OCI-LY7 (cell line): ENCODE data around the gene PASD1. TPM values are rescaled to one million over a fixed set of nuclear protein-coding genes. Genes with fewer than 3 reads are reported as not detected.

Experiments
- BruUV-seq: library from RNA; stranded (reverse); fragments of 400-500 nt; replicated peaks from 2 replicates; lab custom pipeline; 2021; lab: Mats Ljungman, UMichigan
- CTCF ChIA-PET: fragments of 300-600 bp; sonication (Branson Sonifier 250); formaldehyde crosslinking; loops from one replicate; lab custom pipeline; 2022; ENCODE audit warnings: antibody characterized with exemption; ENCODE audit not compliant: unreplicated experiment; lab: Charles Lee
- POLR2A ChIA-PET: fragments of 300-600 bp; sonication (Branson Sonifier 250); formaldehyde crosslinking; loops from one replicate; lab custom pipeline; 2022; ENCODE audit warnings: antibody characterized with exemption; lab: Charles Lee
- DNase-seq: peaks from one replicate; pipeline ENCODE4 v3.0.0-alpha.2; 2015; ENCODE audit warnings: low spot score
- H2AFZ ChIP-seq: fragments of 200-600 bp; sonication (generic), shearing (Covaris generic); 2 replicates; pipeline ENCODE4 v1.6.1; 2014; ENCODE audit warnings: mild to moderate bottlenecking, antibody characterized with exemption, low read length, moderate library complexity
- H3K27ac ChIP-seq: fragments of 200-600 bp; sonication (generic); 2 replicates; pipeline ENCODE4 v1.5.1; 2014; ENCODE audit warnings: mixed run types, low read depth, mild to moderate bottlenecking, moderate library complexity, low read length, inconsistent platforms; ENCODE audit not compliant: poor library complexity, severe bottlenecking
- H3K36me3 ChIP-seq: fragments of 200-600 bp; sonication (generic); 2 replicates; pipeline ENCODE4 v1.6.1; 2014; ENCODE audit warnings: mild to moderate bottlenecking, antibody characterized with exemption, low read length, moderate library complexity, mixed read lengths; ENCODE audit not compliant: insufficient read depth
- H3K4me1 ChIP-seq: fragments of 200-600 bp; sonication (generic); 2 replicates; pipeline ENCODE4 v1.5.1; 2014; ENCODE audit warnings: mild to moderate bottlenecking, low read length; ENCODE audit not compliant: insufficient read depth, poor library complexity, severe bottlenecking
- H3K4me2 ChIP-seq: fragments of 200-600 bp; sonication (generic); 2 replicates; pipeline ENCODE4 v1.6.1; 2014; ENCODE audit warnings: mild to moderate bottlenecking, low read length
- H3K4me3 ChIP-seq: fragments of 200-600 bp; sonication (generic); 2 replicates; pipeline ENCODE4 v1.5.1; 2014; ENCODE audit warnings: mild to moderate bottlenecking, low read depth, low read length; ENCODE audit not compliant: poor library complexity, severe bottlenecking
- H3K79me2 ChIP-seq: fragments of 200-600 bp; sonication (generic); 2 replicates; pipeline ENCODE4 v1.6.1; 2016; ENCODE audit warnings: low read depth, mild to moderate bottlenecking, low read length, moderate library complexity, mixed read lengths; ENCODE audit not compliant: insufficient read depth
- H3K9me2 ChIP-seq: fragments of 200-600 bp; sonication (generic); 2 replicates; pipeline ENCODE4 v1.6.1; 2016; ENCODE audit warnings: mild to moderate bottlenecking, low read length, mixed read lengths; ENCODE audit not compliant: insufficient read depth
- H3K9me3 ChIP-seq: fragments of 200-600 bp; sonication (generic); 2 replicates; pipeline ENCODE4 v1.6.1; 2014; ENCODE audit warnings: mild to moderate bottlenecking, mixed run types, low read length, mixed read lengths
- H4K20me1 ChIP-seq: fragments of 200-600 bp; sonication (generic); 2 replicates; pipeline ENCODE4 v1.6.1; 2014; ENCODE audit warnings: mild to moderate bottlenecking, antibody characterized with exemption, low read length, moderate library complexity, mixed read lengths; ENCODE audit not compliant: insufficient read depth
- EZH2phosphoT487 ChIP-seq: fragments of 200-600 bp; sonication (generic); IDR thresholded peaks from 2 replicates; pipeline ENCODE4 v1.6.1; 2018; ENCODE audit warnings: low read depth, borderline replicate concordance, mild to moderate bottlenecking, mixed run types, antibody characterized with exemption, low read length, moderate library complexity, mixed read lengths
- intact Hi-C: fragments of 100-400 bp; cut with micrococcal nuclease; formaldehyde crosslinking; loops from one replicate; pipeline ENCODE4 v1.10.0; 2022; ENCODE audit not compliant: unreplicated experiment
- total RNA-seq, 2 experiments: library from RNA; depleted of rRNA in 1 of 2; stranded (reverse); fragments of >200 nt in 1 of 2; shearing (Covaris generic) in 1 of 2; gene quantifications; 2 replicates each; pipeline ENCODE4 v1.2.3, GENCODE V29; 2014 to 2022
- TF ChIP-seq, protein P1 (sequence below): fragments of 200-600 bp; sonication (generic); conservative IDR thresholded peaks from 2 replicates; pipeline ENCODE4 v1.5.1; 2014; ENCODE audit warnings: mild to moderate bottlenecking, antibody characterized with exemption, low read length, moderate library complexity, mixed read lengths

Gene PASD1
- total RNA-seq, 2 experiments from 2014 or later: not detected

GRCh38 chrX:151688695-151689094 is 125.2 kb downstream of the PASD1 start:
- POLR2A ChIA-PET: no interaction called here
- intact Hi-C loops: no loop called here

GRCh38 chrX:151692825-151693224 is 129.3 kb downstream of the PASD1 start:
- POLR2A ChIA-PET: no interaction called here
- Histone ChIP-seq H3K9me2 (no peaks in the 10 kb centered on the region), H3K4me1 (no peaks in the 10 kb centered on the region), H3K79me2 (no peaks in the 10 kb centered on the region), H3K9me3 (no peaks in the 10 kb centered on the region), H3K36me3 (no peaks in the 10 kb centered on the region), H4K20me1 (no peaks in the 10 kb centered on the region), H3K4me2 (no peak overlapping the region), H3K27ac (no peak overlapping the region), H3K4me3 (no peak overlapping the region), H2AFZ (no peak overlapping the region)
- CTCF ChIA-PET: no interaction called here
- intact Hi-C loops: no loop called here
- no peak for DNase-seq
- BruUV-seq: no TSS peak
- TF ChIP-seq EZH2phosphoT487: no peak
- TF ChIP-seq, protein P1, sequence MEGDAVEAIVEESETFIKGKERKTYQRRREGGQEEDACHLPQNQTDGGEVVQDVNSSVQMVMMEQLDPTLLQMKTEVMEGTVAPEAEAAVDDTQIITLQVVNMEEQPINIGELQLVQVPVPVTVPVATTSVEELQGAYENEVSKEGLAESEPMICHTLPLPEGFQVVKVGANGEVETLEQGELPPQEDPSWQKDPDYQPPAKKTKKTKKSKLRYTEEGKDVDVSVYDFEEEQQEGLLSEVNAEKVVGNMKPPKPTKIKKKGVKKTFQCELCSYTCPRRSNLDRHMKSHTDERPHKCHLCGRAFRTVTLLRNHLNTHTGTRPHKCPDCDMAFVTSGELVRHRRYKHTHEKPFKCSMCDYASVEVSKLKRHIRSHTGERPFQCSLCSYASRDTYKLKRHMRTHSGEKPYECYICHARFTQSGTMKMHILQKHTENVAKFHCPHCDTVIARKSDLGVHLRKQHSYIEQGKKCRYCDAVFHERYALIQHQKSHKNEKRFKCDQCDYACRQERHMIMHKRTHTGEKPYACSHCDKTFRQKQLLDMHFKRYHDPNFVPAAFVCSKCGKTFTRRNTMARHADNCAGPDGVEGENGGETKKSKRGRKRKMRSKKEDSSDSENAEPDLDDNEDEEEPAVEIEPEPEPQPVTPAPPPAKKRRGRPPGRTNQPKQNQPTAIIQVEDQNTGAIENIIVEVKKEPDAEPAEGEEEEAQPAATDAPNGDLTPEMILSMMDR: no peak

More at GRCh38 chrX:151688695-151689094, 125.2 kb downstream of the PASD1 start:
- no peaks in the 10 kb centered on the region for H3K79me2 ChIP-seq
- H3K4me1 ChIP-seq: no peaks in the 10 kb centered on the region
- BruUV-seq: no TSS peak
- no peak for DNase-seq
- H3K9me3 ChIP-seq: no peaks in the 10 kb centered on the region
- H3K4me3 ChIP-seq: no peak overlapping the region
- H2AFZ ChIP-seq: no peak overlapping the region
- H3K36me3 ChIP-seq: no peaks in the 10 kb centered on the region
- no peak overlapping the region for H3K27ac ChIP-seq
- no peaks in the 10 kb centered on the region for H3K9me2 ChIP-seq
- TF ChIP-seq, protein P1: no peak
- no peak for TF ChIP-seq EZH2phosphoT487
- H4K20me1 ChIP-seq: no peaks in the 10 kb centered on the region
- no peak overlapping the region for H3K4me2 ChIP-seq
- CTCF ChIA-PET: no interaction called here

GRCh38 chrX:151694121-151694520 is 130.6 kb downstream of the PASD1 start:
- DNase-seq: no peak
- ChIA-PET CTCF (no interaction called here), POLR2A (no interaction called here)
- Histone ChIP-seq H4K20me1 (no peaks in the 10 kb centered on the region), H3K27ac (no peak overlapping the region), H2AFZ (no peak overlapping the region), H3K9me2 (no peaks in the 10 kb centered on the region), H3K36me3 (no peaks in the 10 kb centered on the region), H3K4me1 (no peaks in the 10 kb centered on the region), H3K9me3 (no peaks in the 10 kb centered on the region), H3K4me2 (no peak overlapping the region), H3K4me3 (no peak overlapping the region), H3K79me2 (no peaks in the 10 kb centered on the region)
- BruUV-seq: no TSS peak
- no peak for TF ChIP-seq EZH2phosphoT487
- TF ChIP-seq, protein P1: no peak
- intact Hi-C loops: no loop called here
